Gastrocnemius medialis (tissue), 4 donors: Measurements from ENCODE around the gene GALNT17.

Experiments used
- CTCF ChIP-seq, 5 experiments: fragments of 450-650 bp in 3 of 5; fragments of 200-600 bp in 2 of 5; sonication (generic) in 2 of 5; IDR thresholded peaks in 4 of 5; conservative IDR thresholded peaks in 1 of 5; 1 replicate in 4 of 5; 2 replicates in 1 of 5; pipeline ENCODE4 v1.5.1; 2016 to 2019; ENCODE audit warnings: antibody characterized with exemption in 5 of 5, mild to moderate bottlenecking in 3 of 5, moderate library complexity in 3 of 5
- POLR2A ChIP-seq, 2 donors: fragments of 450-650 bp; IDR thresholded peaks; one replicate each; pipeline ENCODE4 v1.6.1; 2017; ENCODE audit warnings: antibody characterized with exemption in 2 of 2, mild to moderate bottlenecking in 2 of 2, moderate library complexity in 2 of 2

DNA sequence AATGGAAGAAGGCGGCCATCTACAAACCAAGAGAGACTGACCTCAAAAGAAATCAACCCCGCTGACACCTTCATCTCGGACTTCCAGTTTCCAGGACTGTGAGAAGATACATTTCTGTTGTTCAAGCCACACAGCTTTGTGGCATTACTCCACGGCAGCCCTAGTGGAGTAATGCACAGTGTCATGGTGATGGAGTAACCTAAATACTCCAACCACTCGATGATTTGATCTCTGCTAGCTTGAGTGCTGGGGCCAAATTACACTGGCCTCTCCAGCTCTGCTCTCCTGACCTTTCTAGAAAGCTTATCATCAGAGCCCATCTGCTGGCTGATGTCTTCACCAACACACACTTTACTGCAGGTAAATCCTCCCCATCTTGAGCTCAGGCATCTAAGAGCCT, 52.2 kb downstream of the GALNT17 start:
- TF ChIP-seq CTCF (IDR thresholded peaks at IDR 0.05 in 4 of 5, conservative IDR thresholded peaks at IDR 0.05 in 1 of 5) (no peak), POLR2A (IDR thresholded peaks at IDR 0.05) (no peak)
